AG08395 (cell line): ENCODE data around the gene OVCH1.
"Not testable (repeated sequence)": the region's sequence is repeated elsewhere in the genome, so short reads cannot be mapped to it uniquely, and the experiment has no call there.

ENCODE experiments used
- DNase-seq: peaks from one replicate; pipeline ENCODE4 v3.0.0; 2012; ENCODE audit warnings: mixed read lengths, low spot score

Gene OVCH1

DNA sequence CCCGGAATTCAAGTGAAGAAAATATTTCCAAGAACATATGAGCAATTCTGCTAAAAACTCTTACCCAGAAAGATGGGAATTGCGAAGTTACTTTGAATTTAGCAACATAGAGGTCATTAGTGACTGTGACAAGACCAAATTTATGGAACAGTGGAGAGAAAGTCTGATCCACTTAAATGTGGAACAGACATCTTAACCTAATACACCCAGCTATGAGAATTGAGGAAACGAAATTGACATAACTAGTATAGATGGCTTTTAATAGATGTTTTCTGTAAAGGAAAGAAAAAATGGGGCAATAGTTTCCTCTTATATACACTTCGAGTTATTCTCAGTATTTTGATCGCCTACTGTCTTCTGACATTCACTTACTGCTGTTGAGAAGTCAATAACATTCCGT, 4.6 kb downstream of the OVCH1 start:
- DNase-seq, result no peak

DNA sequence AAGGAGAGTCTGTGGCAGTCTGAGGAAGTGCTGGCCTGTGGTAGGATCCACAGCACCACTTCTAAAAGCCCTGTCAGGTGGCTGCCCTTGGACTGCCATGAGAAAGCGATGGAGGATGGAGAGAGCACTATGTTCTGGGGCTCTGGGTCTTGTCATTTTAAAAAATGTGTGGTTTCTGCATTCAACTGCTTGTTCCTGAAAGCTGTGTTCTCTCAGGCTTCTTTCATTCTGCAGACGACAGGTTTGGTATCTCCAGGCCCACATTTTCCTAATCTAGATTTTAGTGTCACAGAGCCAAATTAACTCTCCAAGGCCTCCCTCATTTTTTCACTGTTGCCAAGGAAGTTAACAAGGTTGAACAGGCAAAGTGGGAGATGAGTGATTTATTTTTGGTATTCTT, 10.5 kb downstream of the OVCH1 start:
- DNase-seq, result no peak

DNA sequence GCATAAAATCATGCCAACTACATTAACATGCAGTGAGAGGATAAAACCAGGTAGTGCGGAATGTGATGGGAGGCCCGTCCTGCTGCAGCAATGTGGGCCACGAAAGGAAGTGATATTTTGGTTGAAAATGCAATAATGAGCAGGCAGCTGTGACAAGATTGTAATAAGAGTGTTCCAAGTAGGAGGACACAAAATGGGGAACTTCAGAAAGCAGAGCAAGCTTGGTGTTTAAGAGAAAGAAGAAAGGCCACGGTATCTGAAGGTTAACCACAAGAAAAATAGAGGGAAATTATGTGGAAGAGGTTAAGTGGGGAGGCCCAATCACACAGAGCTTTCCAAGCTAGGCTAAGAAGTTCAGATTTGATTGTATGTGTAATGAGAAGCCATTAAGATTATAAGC, 34.3 kb downstream of the OVCH1 start:
- no peak for DNase-seq

- DNase-seq, result no peak
These were observed 37.4 kb downstream of the OVCH1 start for GRCh38 chr12:29460082-29460481.

- DNase-seq, result no peak
These were observed 42.4 kb downstream of the OVCH1 start for GRCh38 chr12:29455087-29455486.

DNA sequence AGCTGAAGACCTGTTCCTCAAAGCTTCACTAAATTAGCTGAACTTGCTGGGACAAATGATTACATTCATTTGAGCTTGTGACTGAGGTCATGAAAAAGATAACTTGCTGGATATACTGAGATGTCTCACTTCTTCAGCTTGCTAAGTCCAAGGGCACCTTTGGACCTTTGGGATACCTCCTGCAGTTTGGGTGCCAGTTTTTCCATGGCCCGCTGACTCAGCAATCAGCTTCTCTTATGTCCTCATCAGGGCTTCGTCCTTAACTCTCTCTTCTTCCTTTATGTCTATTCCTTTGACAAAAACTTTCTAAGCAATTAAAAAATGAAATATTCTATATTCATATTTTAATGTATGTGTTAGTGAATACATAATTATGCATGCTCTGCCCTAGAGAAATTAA, 45.6 kb downstream of the OVCH1 start:
- DNase-seq, result no peak

DNA sequence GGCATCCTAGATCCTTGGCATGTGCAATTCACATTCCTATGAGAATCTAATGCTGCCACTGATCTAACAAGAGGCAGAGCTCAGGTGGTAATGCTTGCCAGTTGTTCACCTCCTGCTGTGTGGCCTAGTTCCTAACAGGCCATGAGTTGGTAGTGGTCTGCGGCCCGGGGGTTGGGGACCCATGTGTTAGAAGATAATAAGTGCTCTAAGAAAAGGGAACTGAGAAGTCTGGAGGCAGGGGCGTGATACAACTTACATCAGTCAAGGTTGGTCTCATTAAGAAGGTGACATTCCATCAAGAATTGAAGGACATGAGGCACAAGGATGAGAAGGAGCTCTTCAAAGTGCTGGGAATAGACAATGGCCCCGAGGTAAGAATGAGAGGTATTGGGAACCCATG, 49.3 kb downstream of the OVCH1 start:
- no peak for DNase-seq

GRCh38 chr12:29447285-29447975, 50.1 kb downstream of the OVCH1 start:
- DNase-seq, result no peak

DNA sequence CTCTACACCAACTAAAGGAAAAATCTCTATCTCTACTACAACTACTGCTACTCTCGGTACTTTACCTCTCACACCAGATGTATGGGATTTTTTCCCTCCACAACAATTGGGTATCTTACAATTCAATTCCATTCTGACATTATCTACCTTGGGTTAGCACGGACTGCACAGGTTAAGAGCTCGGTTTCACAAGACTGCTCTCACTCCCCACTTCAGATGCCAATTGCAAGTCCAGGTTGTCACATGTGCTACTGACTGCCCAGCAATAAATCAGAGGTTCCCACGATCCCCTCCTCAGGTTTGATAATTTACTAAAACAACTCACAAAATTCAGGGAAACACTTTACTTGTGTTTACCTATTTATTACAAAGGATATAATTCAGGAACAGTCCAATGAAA, 58.0 kb downstream of the OVCH1 start:
- DNase-seq, result no peak

DNA sequence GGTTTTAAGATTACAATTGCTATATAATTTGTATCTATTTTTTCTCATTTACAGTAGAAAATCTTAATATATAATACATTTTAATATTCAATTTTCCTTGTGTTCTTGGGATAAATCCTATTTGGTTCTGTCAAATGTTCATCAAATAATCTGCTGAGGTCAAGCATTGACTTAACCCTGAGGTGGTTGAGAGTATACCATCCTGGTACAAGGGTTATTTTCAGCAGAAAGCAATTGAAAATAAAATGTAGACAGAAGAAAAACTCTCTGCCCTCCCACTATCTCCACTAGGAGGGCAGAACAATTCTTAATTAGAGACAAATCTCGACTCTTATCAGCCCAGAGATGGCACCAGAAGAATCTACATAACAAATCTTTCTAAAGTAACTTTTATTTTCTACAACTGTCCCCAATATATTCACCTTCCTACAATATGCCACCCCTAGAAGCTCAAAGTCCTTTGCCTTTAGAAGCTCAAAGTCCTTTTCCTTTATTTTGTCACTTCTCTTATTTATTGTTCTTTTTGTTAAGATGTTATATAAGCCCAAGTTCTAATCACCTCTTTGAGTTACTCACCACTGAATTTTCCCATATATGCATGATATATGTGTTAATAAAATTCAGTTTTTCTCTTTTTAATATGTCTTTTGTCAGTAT, 58.6 kb downstream of the OVCH1 start:
- DNase-seq, result no peak

GRCh38 chr12:29437575-29437974, 59.9 kb downstream of the OVCH1 start:
- no peak for DNase-seq

DNA sequence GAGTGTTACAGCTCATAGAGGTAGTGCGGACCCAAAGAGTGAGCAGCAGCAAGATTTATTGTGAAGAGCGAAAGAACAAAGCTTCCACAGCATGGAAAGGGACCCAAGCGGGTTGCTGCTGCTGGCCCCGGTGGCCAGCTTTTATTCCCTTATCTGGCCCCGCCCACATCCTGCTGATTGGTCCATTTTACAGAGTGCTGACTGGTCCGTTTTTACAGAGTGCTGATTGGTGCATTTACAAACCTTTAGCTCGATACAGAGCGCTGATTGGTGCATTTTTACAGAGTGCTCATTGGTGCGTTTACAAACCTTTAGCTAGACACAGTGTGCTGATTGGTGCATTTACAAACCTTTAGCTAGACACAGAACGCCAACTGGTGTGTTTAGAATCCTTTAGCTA, 60.7 kb downstream of the OVCH1 start:
- not testable (repeated sequence) for DNase-seq

- no peak for DNase-seq
These were observed 66.0 kb downstream of the OVCH1 start for GRCh38 chr12:29431513-29431912.

- no peak for DNase-seq
These were observed 66.8 kb downstream of the OVCH1 start for GRCh38 chr12:29430716-29431044.

GRCh38 chr12:29429999-29430715, 67.3 kb downstream of the OVCH1 start:
- no peak for DNase-seq

GRCh38 chr12:29428633-29429032, 68.9 kb downstream of the OVCH1 start:
- peak; percentile 20 for DNase-seq

DNA sequence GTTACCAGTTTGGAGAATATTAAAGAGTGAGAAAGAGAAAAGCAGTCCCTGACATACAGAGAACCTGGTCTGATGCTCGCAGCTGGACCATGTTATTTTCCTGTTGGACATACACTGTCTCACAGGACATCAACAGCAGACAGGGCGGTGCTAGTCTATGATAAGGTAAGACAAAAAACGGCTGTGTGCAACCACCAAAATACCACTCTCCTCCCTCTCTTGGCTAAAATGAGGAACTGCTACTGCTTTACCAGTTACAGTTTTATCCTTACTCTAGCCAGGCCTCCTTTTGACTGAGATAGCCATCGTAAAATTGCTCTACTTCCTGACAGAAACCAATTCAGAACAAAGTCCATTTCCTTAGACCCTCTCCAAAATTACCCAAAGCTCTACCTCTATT, 69.5 kb downstream of the OVCH1 start:
- no peak for DNase-seq

GRCh38 chr12:29426498-29426897, 71.0 kb downstream of the OVCH1 start:
- DNase-seq, result no peak

GRCh38 chr12:29425722-29426121, 71.8 kb downstream of the OVCH1 start:
- DNase-seq, result no peak

DNA sequence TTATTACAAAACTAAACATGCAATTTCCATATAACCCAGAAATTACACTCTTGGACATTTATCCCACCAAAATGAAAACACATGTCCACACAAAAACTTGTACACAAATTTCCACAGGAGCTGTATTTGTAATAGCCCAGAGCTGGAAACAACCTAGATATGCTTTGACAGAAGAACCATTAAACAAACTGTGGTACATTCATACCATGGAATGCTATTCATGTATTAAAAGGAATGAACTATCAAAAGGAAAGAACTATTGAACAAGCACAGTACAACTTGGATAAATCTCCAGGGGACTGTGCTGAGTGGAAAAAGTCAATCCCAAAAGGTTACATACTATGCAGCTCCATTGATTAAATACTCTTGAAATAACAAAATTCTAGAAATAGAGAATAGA, 80.7 kb downstream of the OVCH1 start:
- DNase-seq, result no peak

DNA sequence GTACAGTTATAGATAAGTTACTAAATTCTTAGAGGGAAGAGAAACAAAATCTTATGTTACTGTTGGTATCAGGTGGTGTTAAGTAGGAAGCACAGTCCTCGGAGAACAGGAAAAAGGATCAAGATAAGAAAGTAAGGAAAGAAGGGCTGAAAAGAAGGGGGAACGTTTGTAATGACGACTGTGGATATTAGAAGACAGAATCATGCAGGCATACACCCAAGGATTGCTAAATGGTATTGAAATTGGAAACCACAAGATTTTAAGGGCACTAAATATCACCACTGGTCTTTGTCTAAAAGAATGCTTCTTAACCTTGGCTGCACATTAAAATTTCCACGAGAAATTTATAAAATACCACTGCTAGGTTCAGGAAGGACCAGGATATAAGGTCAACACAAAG, 82.4 kb downstream of the OVCH1 start:
- DNase-seq, result no peak

GRCh38 chr12:29414368-29414767, 83.1 kb downstream of the OVCH1 start:
- DNase-seq, result no peak

DNA sequence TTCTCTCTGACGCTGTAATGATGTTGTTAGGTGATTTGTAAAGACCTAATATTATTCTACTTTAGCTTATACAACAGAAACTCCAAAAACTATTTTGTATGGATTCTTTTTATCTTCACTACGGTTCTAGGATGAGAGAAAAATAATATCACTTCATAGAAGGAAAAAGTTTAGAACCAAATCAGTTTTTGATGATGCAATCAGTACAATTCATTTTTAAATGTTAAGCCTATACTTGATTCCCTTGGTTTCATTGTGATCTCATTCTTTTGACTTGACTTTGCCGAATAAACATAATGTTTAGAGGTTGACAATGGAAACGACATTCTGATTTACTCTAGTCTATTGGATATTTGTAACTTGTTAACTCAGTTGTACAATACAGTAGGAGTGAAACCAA, 91.9 kb downstream of the OVCH1 start:
- DNase-seq, result no peak

- no peak for DNase-seq
These were observed 93.5 kb downstream of the OVCH1 start for GRCh38 chr12:29403991-29404390.
